ENCODE measurements around the gene CNOT6L. TPM values are rescaled to one million over a fixed set of nuclear protein-coding genes. Genes with fewer than 3 reads are reported as not detected.

Gene CNOT6L
- polyA plus RNA-seq, 1 donor from 2014 or later, result 14.4 TPM

GRCh38 chr4:77819404-77819842, 255 bp upstream of the CNOT6L start:
- no peaks in the 10 kb centered on the region for H3K36me3 ChIP-seq (ENCODE audit: insufficient read depth, low read length)
- H3K27me3 ChIP-seq (ENCODE audit: insufficient read depth, low read depth, low read length), result no peaks in the 10 kb centered on the region
- H3K9me3 ChIP-seq (ENCODE audit: low read length), result no peaks in the 10 kb centered on the region
- H2AFZ ChIP-seq (ENCODE audit: low read depth, low read length), result peak overlapping the region; percentile 90
- no peaks in the 10 kb centered on the region for H3K9me2 ChIP-seq (ENCODE audit: insufficient read depth, low read length)
- no peak for TF ChIP-seq MXI1 (conservative IDR thresholded peaks at IDR 0.05; ENCODE audit: poor library complexity, severe bottlenecking)
- TF ChIP-seq SMC3 (conservative IDR thresholded peaks at IDR 0.05; ENCODE audit: poor library complexity), result no peak
- no peak for TF ChIP-seq EZH2 (IDR thresholded peaks at IDR 0.05; ENCODE audit: borderline replicate concordance, insufficient read depth, low read length, poor library complexity, severe bottlenecking)
- TF ChIP-seq CTCF (IDR thresholded peaks at IDR 0.05; ENCODE audit: poor library complexity, severe bottlenecking), result no peak
- H3K27ac ChIP-seq (ENCODE audit: low read length), result peak overlapping the region; percentile 97
- peaks cover 11% of the 10 kb centered on the region for H3F3A ChIP-seq (ENCODE audit: insufficient read depth, low read length, poor library complexity, severe bottlenecking)
- H3K9ac ChIP-seq (ENCODE audit: low read length), result peak overlapping the region; percentile 95
- no peak overlapping the region for H3K4me2 ChIP-seq (ENCODE audit: low read length)
- H4K20me1 ChIP-seq (ENCODE audit: insufficient read depth), result no peaks in the 10 kb centered on the region
- peak overlapping the region; percentile 87 for H3K4me3 ChIP-seq (ENCODE audit: low read length)
- H3K79me2 ChIP-seq (replicated peaks; ENCODE audit: insufficient read depth, low read length), result peaks cover 27% of the 10 kb centered on the region

- no peak for TF ChIP-seq EZH2 (IDR thresholded peaks at IDR 0.05; ENCODE audit: borderline replicate concordance, insufficient read depth, low read length, poor library complexity, severe bottlenecking)
- TF ChIP-seq SMC3 (conservative IDR thresholded peaks at IDR 0.05; ENCODE audit: poor library complexity), result peak; percentile 62
- TF ChIP-seq EP300 (conservative IDR thresholded peaks at IDR 0.05; ENCODE audit: poor library complexity, severe bottlenecking), result no peak
- peak; percentile 55 for TF ChIP-seq RAD21 (conservative IDR thresholded peaks at IDR 0.05)
- peak; percentile 53 for TF ChIP-seq POLR2AphosphoS5 (IDR thresholded peaks at IDR 0.05)
- TF ChIP-seq CTCF (IDR thresholded peaks at IDR 0.05; ENCODE audit: poor library complexity, severe bottlenecking), result peak; percentile 76
- no peak for TF ChIP-seq MXI1 (conservative IDR thresholded peaks at IDR 0.05; ENCODE audit: poor library complexity, severe bottlenecking)
- TF ChIP-seq REST (IDR thresholded peaks at IDR 0.05; ENCODE audit: borderline replicate concordance), result peak; percentile 64
- peak; percentile 6 for TF ChIP-seq TAF1 (IDR thresholded peaks at IDR 0.05; ENCODE audit: low read depth)
- peak overlapping the region; percentile 95 for H3K9ac ChIP-seq (ENCODE audit: low read length)
- no peaks in the 10 kb centered on the region for H4K20me1 ChIP-seq (ENCODE audit: insufficient read depth)
- H3K4me2 ChIP-seq (ENCODE audit: low read length), result peak overlapping the region; percentile 75
- no peaks in the 10 kb centered on the region for H3K27me3 ChIP-seq (ENCODE audit: insufficient read depth, low read depth, low read length)
- peaks cover 11% of the 10 kb centered on the region for H3F3A ChIP-seq (ENCODE audit: insufficient read depth, low read length, poor library complexity, severe bottlenecking)
- peak overlapping the region; percentile 86 for H3K27ac ChIP-seq (ENCODE audit: low read length)
- no peak overlapping the region for H2AFZ ChIP-seq (ENCODE audit: low read depth, low read length)
- H3K9me3 ChIP-seq (ENCODE audit: low read length), result no peaks in the 10 kb centered on the region
- peaks cover 40% of the 10 kb centered on the region for H3K79me2 ChIP-seq (replicated peaks; ENCODE audit: insufficient read depth, low read length)
- H3K9me2 ChIP-seq (ENCODE audit: insufficient read depth, low read length), result no peaks in the 10 kb centered on the region
- peak overlapping the region; percentile 87 for H3K4me3 ChIP-seq (ENCODE audit: low read length)
- no peaks in the 10 kb centered on the region for H3K36me3 ChIP-seq (ENCODE audit: insufficient read depth, low read length)
These were observed 1.0 kb downstream of the CNOT6L start for GRCh38 chr4:77818073-77818601.

All from neural cell (in vitro differentiated cells).